HG02763 (cell line): Measurements from ENCODE around the gene TMC6.
A peak's percentile ranks its signal among the peaks of the same experiment; 100 is the strongest.
"Not testable (repeated sequence)": the region's sequence is repeated elsewhere in the genome, so short reads cannot be mapped to it uniquely, and the experiment has no call there.

Source experiments
- ATAC-seq: cut with Tn5 transposase; IDR thresholded peaks from one replicate; pipeline ENCODE4 v1.9.1; 2021; ENCODE audit warnings: mild to moderate bottlenecking, moderate library complexity; ENCODE audit not compliant: unreplicated experiment

TMC6 gene

GRCh38 chr17:78128551-78129350 lies at the start of gene TMC6:
Gene TMC6 (minus strand): TSS chr17:78128755. CDS start chr17:78126832, 1,923 bp downstream.
- ATAC-seq: peak; percentile 35

GRCh38 chr17:78176548-78177025 lies 48.0 kb upstream of the TMC6 start:
- ATAC-seq: no peak

- ATAC-seq: no peak
Observed at GRCh38 chr17:78175643-78175981, 47.1 kb upstream of the TMC6 start.

GRCh38 chr17:78174870-78175642 lies 46.5 kb upstream of the TMC6 start:
- no peak for ATAC-seq

GRCh38 chr17:78174346-78174869 lies 45.9 kb upstream of the TMC6 start:
- ATAC-seq: no peak

GRCh38 chr17:78173097-78173715 lies 44.7 kb upstream of the TMC6 start:
- ATAC-seq: no peak

GRCh38 chr17:78172249-78173051 lies 43.9 kb upstream of the TMC6 start:
- no peak for ATAC-seq

GRCh38 chr17:78171591-78172248 lies 43.2 kb upstream of the TMC6 start:
- ATAC-seq: not testable (repeated sequence)

GRCh38 chr17:78170692-78171590 lies 42.4 kb upstream of the TMC6 start:
- no peak for ATAC-seq

- peak; percentile 17 for ATAC-seq
Observed at GRCh38 chr17:78168903-78169793, 40.6 kb upstream of the TMC6 start.

GRCh38 chr17:78168242-78168902 lies 39.8 kb upstream of the TMC6 start, which contains the start of gene SYNGR2:
Gene SYNGR2 (plus strand): TSS chr17:78168581. CDS start chr17:78168617, 36 bp downstream.
- ATAC-seq: peak; percentile 46

GRCh38 chr17:78166416-78166815 lies 37.9 kb upstream of the TMC6 start:
- no peak for ATAC-seq

- ATAC-seq: no peak
Observed at GRCh38 chr17:78164748-78165607, 36.4 kb upstream of the TMC6 start.

GRCh38 chr17:78163881-78164747 lies 35.6 kb upstream of the TMC6 start:
- no peak for ATAC-seq

- no peak for ATAC-seq
Observed at GRCh38 chr17:78159575-78160158, 31.1 kb upstream of the TMC6 start.
